ENCODE measurements around the gene SLC6A18. TPM values are rescaled to one million over a fixed set of nuclear protein-coding genes. Genes with fewer than 3 reads are reported as not detected.

SLC6A18 gene
- total RNA-seq, 1 experiment from 2014 or later = not detected

GRCh38 chr5:1277331-1277730, 52.1 kb downstream of the SLC6A18 start:
- Histone ChIP-seq H3K79me2 (ENCODE audit: low read length) (no peaks in the 10 kb centered on the region), H3K4me2 (ENCODE audit: low read depth, low read length, poor library complexity, severe bottlenecking) (no peak overlapping the region), H3K9ac (ENCODE audit: low read length) (no peak overlapping the region), H3K4me3 (ENCODE audit: low read length) (no peak overlapping the region), H3K9me3 (ENCODE audit: low read length) (no peaks in the 10 kb centered on the region), H3K36me3 (ENCODE audit: insufficient read depth, low read length) (peaks cover 17% of the 10 kb centered on the region; the same call in 1 of the 2 replicates), H3K4me1 (ENCODE audit: low read length) (no peaks in the 10 kb centered on the region), H3K27ac (ENCODE audit: low read length) (no peak overlapping the region), H3K27me3 (ENCODE audit: low read length) (no peaks in the 10 kb centered on the region), H4K20me1 (ENCODE audit: insufficient read depth, low read depth, low read length) (no peaks in the 10 kb centered on the region), H3K9me2 (replicated peaks; ENCODE audit: insufficient read depth, low read length) (no peaks in the 10 kb centered on the region), H2AFZ (ENCODE audit: low read length) (no peak overlapping the region)
- no peak for DNase-seq

DNA sequence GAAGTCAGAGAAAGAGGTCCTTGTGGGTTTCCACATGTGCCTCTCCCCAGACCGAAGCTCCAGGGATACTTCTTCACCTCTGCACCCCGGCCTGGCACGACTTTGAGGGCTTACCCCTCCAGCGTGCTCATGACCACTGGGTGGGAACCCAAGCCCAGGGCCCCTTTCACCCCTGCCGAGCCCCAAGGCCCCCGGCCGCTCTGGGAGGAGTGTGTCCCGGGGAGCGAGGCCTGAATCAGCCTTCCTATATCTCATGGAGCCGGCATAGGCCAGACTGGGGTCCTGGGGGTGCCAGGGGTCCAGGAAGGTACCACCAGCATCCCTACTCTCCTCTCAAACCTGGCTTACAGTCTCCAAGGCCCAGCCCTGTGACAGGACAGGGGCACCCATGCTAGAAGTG, 52.6 kb downstream of the SLC6A18 start:
- no peak overlapping the region for H3K27ac ChIP-seq (ENCODE audit: low read length)
- H3K9me2 ChIP-seq (replicated peaks; ENCODE audit: insufficient read depth, low read length) = no peaks in the 10 kb centered on the region
- no peak overlapping the region for H2AFZ ChIP-seq (ENCODE audit: low read length)
- H3K9ac ChIP-seq (ENCODE audit: low read length) = no peak overlapping the region
- peaks cover 17% of the 10 kb centered on the region; the same call in 1 of the 2 replicates for H3K36me3 ChIP-seq (ENCODE audit: insufficient read depth, low read length)
- H3K27me3 ChIP-seq (ENCODE audit: low read length) = no peaks in the 10 kb centered on the region
- no peak for DNase-seq
- no peak overlapping the region for H3K4me3 ChIP-seq (ENCODE audit: low read length)
- no peaks in the 10 kb centered on the region for H3K4me1 ChIP-seq (ENCODE audit: low read length)
- H3K4me2 ChIP-seq (ENCODE audit: low read depth, low read length, poor library complexity, severe bottlenecking) = no peak overlapping the region
- no peaks in the 10 kb centered on the region for H3K9me3 ChIP-seq (ENCODE audit: low read length)
- no peaks in the 10 kb centered on the region for H3K79me2 ChIP-seq (ENCODE audit: low read length)
- H4K20me1 ChIP-seq (ENCODE audit: insufficient read depth, low read depth, low read length) = no peaks in the 10 kb centered on the region

DNA sequence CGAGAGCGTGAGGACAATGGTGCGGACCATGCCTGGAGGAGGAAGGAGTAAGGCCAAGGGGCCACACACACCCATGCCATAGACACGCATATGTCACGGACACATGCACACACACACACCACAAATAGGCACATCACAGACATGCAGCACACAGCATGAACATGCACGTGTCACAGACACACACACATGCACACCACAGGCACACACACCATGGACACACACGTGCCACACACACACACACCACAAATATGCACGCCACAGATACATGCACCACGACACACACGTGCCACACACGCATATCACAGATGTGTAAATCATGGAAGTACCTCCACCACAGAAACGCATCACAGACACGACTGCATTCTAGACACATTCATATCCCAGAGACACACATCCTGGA, 53.0 kb downstream of the SLC6A18 start:
- no peak overlapping the region for H3K9ac ChIP-seq (ENCODE audit: low read length)

GRCh38 chr5:1278656-1279442, 53.7 kb downstream of the SLC6A18 start:
- H3K79me2 ChIP-seq (ENCODE audit: low read length) = no peaks in the 10 kb centered on the region
- H3K27ac ChIP-seq (ENCODE audit: low read length) = no peak overlapping the region
- H4K20me1 ChIP-seq (ENCODE audit: insufficient read depth, low read depth, low read length) = no peaks in the 10 kb centered on the region
- H3K4me1 ChIP-seq (ENCODE audit: low read length) = no peaks in the 10 kb centered on the region
- no peak for DNase-seq
- H3K36me3 ChIP-seq (ENCODE audit: insufficient read depth, low read length) = peaks cover 17% of the 10 kb centered on the region; the same call in 1 of the 2 replicates
- H2AFZ ChIP-seq (ENCODE audit: low read length) = no peak overlapping the region
- no peaks in the 10 kb centered on the region for H3K9me3 ChIP-seq (ENCODE audit: low read length)
- no peak overlapping the region for H3K9ac ChIP-seq (ENCODE audit: low read length)
- no peak overlapping the region for H3K4me3 ChIP-seq (ENCODE audit: low read length)
- H3K27me3 ChIP-seq (ENCODE audit: low read length) = no peaks in the 10 kb centered on the region
- H3K9me2 ChIP-seq (replicated peaks; ENCODE audit: insufficient read depth, low read length) = no peaks in the 10 kb centered on the region
- H3K4me2 ChIP-seq (ENCODE audit: low read depth, low read length, poor library complexity, severe bottlenecking) = no peak overlapping the region

More for the DNA sequence above, 53.0 kb downstream of the SLC6A18 start:
- Histone ChIP-seq H3K9me3 (ENCODE audit: low read length) (no peaks in the 10 kb centered on the region), H3K79me2 (ENCODE audit: low read length) (no peaks in the 10 kb centered on the region), H3K27ac (ENCODE audit: low read length) (no peak overlapping the region), H3K36me3 (ENCODE audit: insufficient read depth, low read length) (peaks cover 17% of the 10 kb centered on the region; the same call in 1 of the 2 replicates), H3K9me2 (replicated peaks; ENCODE audit: insufficient read depth, low read length) (no peaks in the 10 kb centered on the region), H3K4me2 (ENCODE audit: low read depth, low read length, poor library complexity, severe bottlenecking) (no peak overlapping the region), H4K20me1 (ENCODE audit: insufficient read depth, low read depth, low read length) (no peaks in the 10 kb centered on the region), H3K4me3 (ENCODE audit: low read length) (no peak overlapping the region), H3K4me1 (ENCODE audit: low read length) (no peaks in the 10 kb centered on the region), H3K27me3 (ENCODE audit: low read length) (no peaks in the 10 kb centered on the region), H2AFZ (ENCODE audit: low read length) (no peak overlapping the region)
- no peak for DNase-seq

GRCh38 chr5:1279443-1280151, 54.4 kb downstream of the SLC6A18 start:
- Histone ChIP-seq H3K79me2 (ENCODE audit: low read length) (no peaks in the 10 kb centered on the region), H3K9me3 (ENCODE audit: low read length) (no peaks in the 10 kb centered on the region), H3K4me2 (ENCODE audit: low read depth, low read length, poor library complexity, severe bottlenecking) (no peak overlapping the region), H3K27me3 (ENCODE audit: low read length) (no peaks in the 10 kb centered on the region), H3K9me2 (replicated peaks; ENCODE audit: insufficient read depth, low read length) (no peaks in the 10 kb centered on the region), H3K27ac (ENCODE audit: low read length) (no peak overlapping the region), H3K9ac (ENCODE audit: low read length) (no peak overlapping the region), H3K4me1 (ENCODE audit: low read length) (no peaks in the 10 kb centered on the region), H4K20me1 (ENCODE audit: insufficient read depth, low read depth, low read length) (no peaks in the 10 kb centered on the region), H3K36me3 (ENCODE audit: insufficient read depth, low read length) (peaks cover 13% of the 10 kb centered on the region; the same call in 1 of the 2 replicates), H3K4me3 (ENCODE audit: low read length) (no peak overlapping the region), H2AFZ (ENCODE audit: low read length) (no peak overlapping the region)
- no peak for DNase-seq

- H3K27ac ChIP-seq (ENCODE audit: low read length) = no peak overlapping the region
- H3K4me3 ChIP-seq (ENCODE audit: low read length) = no peak overlapping the region
- no peaks in the 10 kb centered on the region for H3K9me3 ChIP-seq (ENCODE audit: low read length)
- H3K9ac ChIP-seq (ENCODE audit: low read length) = no peak overlapping the region
- DNase-seq = no peak
- no peaks in the 10 kb centered on the region for H3K79me2 ChIP-seq (ENCODE audit: low read length)
- no peak overlapping the region for H3K4me2 ChIP-seq (ENCODE audit: low read depth, low read length, poor library complexity, severe bottlenecking)
- H3K4me1 ChIP-seq (ENCODE audit: low read length) = no peaks in the 10 kb centered on the region
- peaks cover 13% of the 10 kb centered on the region; the same call in 1 of the 2 replicates for H3K36me3 ChIP-seq (ENCODE audit: insufficient read depth, low read length)
- no peak overlapping the region for H2AFZ ChIP-seq (ENCODE audit: low read length)
- no peaks in the 10 kb centered on the region for H3K9me2 ChIP-seq (replicated peaks; ENCODE audit: insufficient read depth, low read length)
- no peaks in the 10 kb centered on the region for H4K20me1 ChIP-seq (ENCODE audit: insufficient read depth, low read depth, low read length)
- H3K27me3 ChIP-seq (ENCODE audit: low read length) = no peaks in the 10 kb centered on the region
These were observed 55.2 kb downstream of the SLC6A18 start for GRCh38 chr5:1280177-1281037.

GRCh38 chr5:1281038-1281882, 56.1 kb downstream of the SLC6A18 start:
- Histone ChIP-seq H3K9me3 (ENCODE audit: low read length) (no peaks in the 10 kb centered on the region), H3K9ac (ENCODE audit: low read length) (no peak overlapping the region), H3K9me2 (replicated peaks; ENCODE audit: insufficient read depth, low read length) (no peaks in the 10 kb centered on the region), H3K4me3 (ENCODE audit: low read length) (no peak overlapping the region), H3K79me2 (ENCODE audit: low read length) (peaks cover 5% of the 10 kb centered on the region; the same call in 1 of the 2 replicates), H3K27ac (ENCODE audit: low read length) (no peak overlapping the region), H3K27me3 (ENCODE audit: low read length) (no peaks in the 10 kb centered on the region), H2AFZ (ENCODE audit: low read length) (no peak overlapping the region), H3K36me3 (ENCODE audit: insufficient read depth, low read length) (peaks cover 13% of the 10 kb centered on the region; the same call in 1 of the 2 replicates), H4K20me1 (ENCODE audit: insufficient read depth, low read depth, low read length) (no peaks in the 10 kb centered on the region), H3K4me2 (ENCODE audit: low read depth, low read length, poor library complexity, severe bottlenecking) (no peak overlapping the region), H3K4me1 (ENCODE audit: low read length) (no peaks in the 10 kb centered on the region)
- no peak for DNase-seq

Data from Karpas-422 (cell line).